Testis (tissue), 2 donors: ENCODE data around the gene GALNT18.

Experiments used
- POLR2A ChIP-seq: fragments of 450-650 bp; IDR thresholded peaks from one replicate; pipeline ENCODE4 v1.6.1; 2017; ENCODE audit warnings: antibody characterized with exemption, mild to moderate bottlenecking, moderate library complexity
- TF ChIP-seq, protein P1 (sequence below), 3 experiments: fragments of 450-650 bp in 2 of 3; fragments of 200-600 bp in 1 of 3; sonication (generic) in 1 of 3; IDR thresholded peaks; one replicate each; pipeline ENCODE4 v1.5.1; 2016 to 2019; ENCODE audit warnings: antibody characterized with exemption in 3 of 3, mild to moderate bottlenecking in 2 of 3, moderate library complexity in 1 of 3

DNA sequence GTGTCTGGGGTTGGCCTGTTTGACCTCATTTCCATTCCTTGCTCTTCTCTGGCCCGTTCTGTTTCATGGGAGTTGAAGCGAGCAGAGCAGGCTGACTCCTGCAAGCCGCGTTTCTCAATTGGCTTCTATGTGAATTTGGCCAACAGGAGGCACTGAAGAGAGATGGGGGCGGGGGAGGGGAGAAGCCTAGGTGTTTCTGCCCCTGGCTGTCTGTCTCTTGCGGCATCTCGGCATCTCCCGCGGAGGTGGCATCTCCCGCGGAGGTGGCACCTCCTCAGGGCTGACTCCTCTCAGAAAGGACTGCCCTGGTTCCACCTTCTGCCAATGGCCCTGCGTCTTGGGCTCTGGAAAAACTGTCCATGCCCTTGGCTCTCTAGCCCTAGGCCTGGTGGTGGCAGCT lies 143.1 kb downstream of the GALNT18 start:
- TF ChIP-seq POLR2A, result no peak
- TF ChIP-seq, protein P1, sequence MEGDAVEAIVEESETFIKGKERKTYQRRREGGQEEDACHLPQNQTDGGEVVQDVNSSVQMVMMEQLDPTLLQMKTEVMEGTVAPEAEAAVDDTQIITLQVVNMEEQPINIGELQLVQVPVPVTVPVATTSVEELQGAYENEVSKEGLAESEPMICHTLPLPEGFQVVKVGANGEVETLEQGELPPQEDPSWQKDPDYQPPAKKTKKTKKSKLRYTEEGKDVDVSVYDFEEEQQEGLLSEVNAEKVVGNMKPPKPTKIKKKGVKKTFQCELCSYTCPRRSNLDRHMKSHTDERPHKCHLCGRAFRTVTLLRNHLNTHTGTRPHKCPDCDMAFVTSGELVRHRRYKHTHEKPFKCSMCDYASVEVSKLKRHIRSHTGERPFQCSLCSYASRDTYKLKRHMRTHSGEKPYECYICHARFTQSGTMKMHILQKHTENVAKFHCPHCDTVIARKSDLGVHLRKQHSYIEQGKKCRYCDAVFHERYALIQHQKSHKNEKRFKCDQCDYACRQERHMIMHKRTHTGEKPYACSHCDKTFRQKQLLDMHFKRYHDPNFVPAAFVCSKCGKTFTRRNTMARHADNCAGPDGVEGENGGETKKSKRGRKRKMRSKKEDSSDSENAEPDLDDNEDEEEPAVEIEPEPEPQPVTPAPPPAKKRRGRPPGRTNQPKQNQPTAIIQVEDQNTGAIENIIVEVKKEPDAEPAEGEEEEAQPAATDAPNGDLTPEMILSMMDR (IDR thresholded peaks at IDR 0.05), result no peak
